ENCODE results near the gene ZNF346.

DNA sequence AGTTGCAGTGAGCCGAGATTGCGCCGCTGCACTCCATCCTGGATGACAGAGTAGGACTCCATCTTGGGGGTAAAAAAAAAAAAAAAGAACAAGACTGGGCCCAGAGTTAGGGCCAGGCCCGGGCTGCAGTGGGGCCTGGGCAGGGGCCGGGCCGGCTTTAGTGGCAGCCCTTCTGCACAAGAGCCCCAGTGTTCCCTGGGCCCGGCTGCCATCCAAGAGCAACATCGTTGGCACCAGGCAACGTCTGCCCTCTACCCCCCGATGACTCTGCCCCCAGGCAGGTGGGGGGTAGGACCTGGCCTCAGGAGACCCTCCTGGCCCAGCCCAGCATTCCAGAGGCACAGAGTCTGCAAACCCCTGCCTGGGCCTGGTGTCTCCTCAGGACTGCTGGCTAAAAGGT is 59.4 kb downstream of the ZNF346 start:
- TF ChIP-seq EP300 (IDR thresholded peaks at IDR 0.05): no peak
- TF ChIP-seq, protein P1, sequence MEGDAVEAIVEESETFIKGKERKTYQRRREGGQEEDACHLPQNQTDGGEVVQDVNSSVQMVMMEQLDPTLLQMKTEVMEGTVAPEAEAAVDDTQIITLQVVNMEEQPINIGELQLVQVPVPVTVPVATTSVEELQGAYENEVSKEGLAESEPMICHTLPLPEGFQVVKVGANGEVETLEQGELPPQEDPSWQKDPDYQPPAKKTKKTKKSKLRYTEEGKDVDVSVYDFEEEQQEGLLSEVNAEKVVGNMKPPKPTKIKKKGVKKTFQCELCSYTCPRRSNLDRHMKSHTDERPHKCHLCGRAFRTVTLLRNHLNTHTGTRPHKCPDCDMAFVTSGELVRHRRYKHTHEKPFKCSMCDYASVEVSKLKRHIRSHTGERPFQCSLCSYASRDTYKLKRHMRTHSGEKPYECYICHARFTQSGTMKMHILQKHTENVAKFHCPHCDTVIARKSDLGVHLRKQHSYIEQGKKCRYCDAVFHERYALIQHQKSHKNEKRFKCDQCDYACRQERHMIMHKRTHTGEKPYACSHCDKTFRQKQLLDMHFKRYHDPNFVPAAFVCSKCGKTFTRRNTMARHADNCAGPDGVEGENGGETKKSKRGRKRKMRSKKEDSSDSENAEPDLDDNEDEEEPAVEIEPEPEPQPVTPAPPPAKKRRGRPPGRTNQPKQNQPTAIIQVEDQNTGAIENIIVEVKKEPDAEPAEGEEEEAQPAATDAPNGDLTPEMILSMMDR (IDR thresholded peaks at IDR 0.05): no peak

Data from suprapubic skin (tissue), 3 donors.